Ovary (tissue), 3 donors: ENCODE measurements around the gene VPS11.

Experiments used
- CTCF ChIP-seq, 3 donors: fragments of 450-650 bp in 2 of 3; fragments of 200-600 bp in 1 of 3; IDR thresholded peaks; one replicate each; pipeline versions ENCODE4 v1.5.1 to v1.8.0; 2016 to 2022; ENCODE audit warnings: antibody characterized with exemption in 3 of 3, mild to moderate bottlenecking in 1 of 3
- POLR2A ChIP-seq: fragments of 450-650 bp; IDR thresholded peaks from one replicate; pipeline ENCODE4 v1.6.1; 2017; ENCODE audit warnings: antibody characterized with exemption, mild to moderate bottlenecking, moderate library complexity
- donor health status: DM: no; HTN: no; CAD: no.

GRCh38 chr11:119054418-119054817, 13.2 kb upstream of the VPS11 start:
- TF ChIP-seq CTCF (IDR thresholded peaks at IDR 0.05) (no peak), POLR2A (no peak)
